Right cardiac atrium (tissue), 5 donors: ENCODE measurements around the gene MOSPD3. TPM values are rescaled to one million over a fixed set of nuclear protein-coding genes. Genes with fewer than 3 reads are reported as not detected.

ENCODE experiments used
- ATAC-seq, 2 donors: fragments of 200-7000 bp; cut with Tn5 transposase; one replicate each; pipeline versions ENCODE4 v1.8.0 to v1.9.1; 2020; ENCODE audit warnings: moderate library complexity in 2 of 2, mild to moderate bottlenecking in 1 of 2
- DNase-seq, 3 donors: peaks; one replicate each; pipeline ENCODE4 v3.0.0-alpha.2; 2020
- H3K27ac ChIP-seq: one replicate; pipeline ENCODE4 v1.5.1; 2013; ENCODE audit warnings: mild to moderate bottlenecking, low read length, control low read depth, moderate library complexity
- H3K27me3 ChIP-seq: one replicate; pipeline ENCODE4 v1.6.1; 2013; ENCODE audit not compliant: control insufficient read depth, insufficient read depth
- H3K4me1 ChIP-seq: one replicate; pipeline ENCODE4 v1.6.1; 2013; ENCODE audit warnings: low read length; ENCODE audit not compliant: control insufficient read depth, insufficient read depth
- H3K4me3 ChIP-seq: one replicate; pipeline ENCODE4 v1.5.1; 2013; ENCODE audit warnings: low read length, control low read depth
- H3K9me3 ChIP-seq: one replicate; pipeline ENCODE4 v1.6.1; 2013; ENCODE audit warnings: low read length; ENCODE audit not compliant: control insufficient read depth
- WGBS: extraction: QIAGEN DNeasy Blood & Tissue Kit; methylation state at CpG from one replicate; pipeline ENCODE4 v1.1.7; 2013; 5-methylcytosine and 5-hydroxymethylcytosine counted together
- intact Hi-C, 4 donors: fragments of 100-400 bp; cut with DNase I; formaldehyde crosslinking; loops; one replicate each; pipeline versions ENCODE4 v1.11.0 to v1.14.0; 2022 to 2023
- polyA plus RNA-seq: library from polyadenylated mRNA; stranded (reverse); fragments of 200-250 nt; gene quantifications from one replicate; pipeline ENCODE4 v1.2.3, GENCODE V29; 2013
- total RNA-seq, 4 donors: library from RNA; stranded (reverse); fragmentation: NEBNext Ultra II Directional; extraction: Animal tissue kit (Norgen Biotek cat#: 25700); gene quantifications; one replicate each; pipeline ENCODE4 v1.2.1, GENCODE V29; 2021
- donor health status: healthy with polysubstance abuse.
- donor health status: DM: no; HTN: yes; CAD: no.
- donor health status: DM: no; HTN: no; CAD: no.
- donor health status: DM: no; HTN: yes; CAD: no; lungs with severe emphysema.
- donor health status: DM: yes; HTN: yes; CAD: no.

Gene MOSPD3
- total and polyA plus RNA-seq, 5 donors = 11.1 to 13.8 (median 12.2) TPM

GRCh38 chr7:100584683-100585510 is 27.4 kb upstream of the MOSPD3 start:
- H3K27ac ChIP-seq = peak overlapping the region; percentile 40
- peak; percentile 64 to 80 (median 75) for DNase-seq
- no peaks in the 10 kb centered on the region for H3K27me3 ChIP-seq
- WGBS = 5% methylated on average over 20 of the region's 20 CpGs
- H3K4me3 ChIP-seq = peak overlapping the region; percentile 74
- intact Hi-C loops = loop anchor here in 1 of 4 donors (10.0 kb wide), 1 partner anchor 90 kb away; the partner anchor contains the start of gene GNB2
- peak in 1 of 2 donors; percentile 3 for ATAC-seq
- H3K4me1 ChIP-seq = peaks cover 2% of the 10 kb centered on the region
- H3K9me3 ChIP-seq = no peaks in the 10 kb centered on the region

GRCh38 chr7:100585511-100586265 is 26.7 kb upstream of the MOSPD3 start, which contains the start of gene LRCH4:
Gene LRCH4 (minus strand): TSS chr7:100586129. CDS start chr7:100586100, 29 bp downstream.
- ATAC-seq (peak; percentile 14 to 42), DNase-seq (no peak)
- peak within 1 kb of the TSS; percentile 93 for H3K27ac ChIP-seq
- peak within 1 kb of the TSS; percentile 76 for H3K4me3 ChIP-seq
- H3K4me1 ChIP-seq = peaks cover 2% of the 10 kb centered on the region
- no peaks in the 10 kb centered on the region for H3K27me3 ChIP-seq
- WGBS = under 1% methylated on average over 61 of the region's 61 CpGs
- H3K9me3 ChIP-seq = no peaks in the 10 kb centered on the region
- intact Hi-C loops = loop anchor here in 1 of 4 donors (10.0 kb wide), 1 partner anchor 89 kb away; the partner anchor contains the start of gene GNB2

GRCh38 chr7:100586266-100587025 is 25.9 kb upstream of the MOSPD3 start, which contains the start of gene FBXO24:
Gene FBXO24 (plus strand): TSS chr7:100586328. CDS start chr7:100586626, 298 bp downstream.
- intact Hi-C loops = loop anchor here in 1 of 4 donors (10.0 kb wide), 1 partner anchor 88 kb away; the partner anchor contains the start of gene GNB2
- Histone ChIP-seq H3K4me3 (peak within 1 kb of the TSS; percentile 76), H3K9me3 (no peaks in the 10 kb centered on the region), H3K4me1 (peaks cover 2% of the 10 kb centered on the region), H3K27ac (peak within 1 kb of the TSS; percentile 93), H3K27me3 (no peaks in the 10 kb centered on the region)
- under 1% methylated on average over 53 of the region's 53 CpGs for WGBS
- ATAC-seq (peak; percentile 94 to 97), DNase-seq (peak; percentile 100)

GRCh38 chr7:100588438-100588837 is 23.9 kb upstream of the MOSPD3 start:
- peaks cover 2% of the 10 kb centered on the region for H3K4me1 ChIP-seq
- H3K27ac ChIP-seq = no peak overlapping the region
- H3K27me3 ChIP-seq = no peaks in the 10 kb centered on the region
- ATAC-seq (no peak), DNase-seq (peak in 1 of 3 donors; percentile 7)
- no peaks in the 10 kb centered on the region for H3K9me3 ChIP-seq
- H3K4me3 ChIP-seq = no peak overlapping the region
- WGBS = 87% methylated on average over 1 of the region's 1 CpG
- intact Hi-C loops = loop anchor here in 1 of 4 donors (10.0 kb wide), 1 partner anchor 86 kb away; the partner anchor contains the start of gene GNB2

- H3K9me3 ChIP-seq = no peaks in the 10 kb centered on the region
- no peak for ATAC-seq
- H3K27ac ChIP-seq = no peak overlapping the region
- no peaks in the 10 kb centered on the region for H3K27me3 ChIP-seq
- WGBS = 41% methylated on average over 7 of the region's 7 CpGs
- peak; percentile 13 to 59 (median 59) for DNase-seq
- no peaks in the 10 kb centered on the region for H3K4me1 ChIP-seq
- intact Hi-C loops = loop anchor here in 1 of 4 donors (10.0 kb wide), 1 partner anchor 85 kb away; the partner anchor contains the start of gene GNB2
- H3K4me3 ChIP-seq = no peak overlapping the region
These were observed 22.9 kb upstream of the MOSPD3 start for GRCh38 chr7:100589341-100589947.

- ATAC-seq (no peak), DNase-seq (peak; percentile 55 to 78 (median 74))
- no peak overlapping the region for H3K27ac ChIP-seq
- no peak overlapping the region for H3K4me3 ChIP-seq
- 22% methylated on average over 20 of the region's 20 CpGs for WGBS
- intact Hi-C loops = no loop called here
- no peaks in the 10 kb centered on the region for H3K9me3 ChIP-seq
- no peaks in the 10 kb centered on the region for H3K27me3 ChIP-seq
- H3K4me1 ChIP-seq = no peaks in the 10 kb centered on the region
These were observed 22.1 kb upstream of the MOSPD3 start for GRCh38 chr7:100590077-100590737.

- Histone ChIP-seq H3K9me3 (no peaks in the 10 kb centered on the region), H3K4me3 (no peak overlapping the region), H3K27ac (no peak overlapping the region), H3K27me3 (no peaks in the 10 kb centered on the region), H3K4me1 (no peaks in the 10 kb centered on the region)
- intact Hi-C loops = no loop called here
- no peak for ATAC-seq
- DNase-seq = peak in 1 of 3 donors; percentile 48
- 94% methylated on average over 17 of the region's 17 CpGs for WGBS
These were observed 20.7 kb upstream of the MOSPD3 start for GRCh38 chr7:100591596-100591995.

- no peak for ATAC-seq
- Histone ChIP-seq H3K4me3 (no peak overlapping the region), H3K27ac (no peak overlapping the region), H3K9me3 (no peaks in the 10 kb centered on the region), H3K4me1 (no peaks in the 10 kb centered on the region), H3K27me3 (no peaks in the 10 kb centered on the region)
- peak in 1 of 3 donors; percentile 36 for DNase-seq
- intact Hi-C loops = no loop called here
- 98% methylated on average over 7 of the region's 7 CpGs for WGBS
These were observed 17.2 kb upstream of the MOSPD3 start for GRCh38 chr7:100595188-100595587.

GRCh38 chr7:100598425-100598824 is 13.9 kb upstream of the MOSPD3 start:
- no peaks in the 10 kb centered on the region for H3K9me3 ChIP-seq
- no peak overlapping the region for H3K4me3 ChIP-seq
- 84% methylated on average over 4 of the region's 4 CpGs for WGBS
- no peaks in the 10 kb centered on the region for H3K4me1 ChIP-seq
- DNase-seq = no peak
- H3K27me3 ChIP-seq = no peaks in the 10 kb centered on the region
- no peak overlapping the region for H3K27ac ChIP-seq
- intact Hi-C loops = no loop called here
- no peak for ATAC-seq
